GM12874 (cell line): Measurements from ENCODE around the gene BORCS6.

Source experiments
- CTCF ChIP-seq: IDR thresholded peaks from 2 replicates; pipeline ENCODE4 v1.5.1; 2011; ENCODE audit warnings: low read depth, mild to moderate bottlenecking, control low read depth, low read length, moderate library complexity; ENCODE audit not compliant: insufficient read depth

The BORCS6 gene

GRCh38 chr17:8153525-8153956 is 36.4 kb downstream of the BORCS6 start:
- no peak for TF ChIP-seq CTCF

- TF ChIP-seq CTCF = no peak
These were observed 36.9 kb downstream of the BORCS6 start for GRCh38 chr17:8153031-8153451.

GRCh38 chr17:8152112-8152775 is 37.7 kb downstream of the BORCS6 start, which contains the start of gene PER1:
Gene PER1, minus strand, starts transcription at chr17:8152404. Its CDS starts 1,698 bp downstream, at chr17:8150706.
- no peak for TF ChIP-seq CTCF

- TF ChIP-seq CTCF = no peak
These were observed 38.3 kb downstream of the BORCS6 start for GRCh38 chr17:8151641-8152111.

GRCh38 chr17:8151120-8151640 is 38.8 kb downstream of the BORCS6 start:
- no peak for TF ChIP-seq CTCF

- no peak for TF ChIP-seq CTCF
These were observed 39.5 kb downstream of the BORCS6 start for GRCh38 chr17:8150194-8151119.
